ENCODE data around the gene RAB1B.
"Not testable (repeated sequence)": the region's sequence is repeated elsewhere in the genome, so short reads cannot be mapped to it uniquely, and the experiment has no call there.

DNA sequence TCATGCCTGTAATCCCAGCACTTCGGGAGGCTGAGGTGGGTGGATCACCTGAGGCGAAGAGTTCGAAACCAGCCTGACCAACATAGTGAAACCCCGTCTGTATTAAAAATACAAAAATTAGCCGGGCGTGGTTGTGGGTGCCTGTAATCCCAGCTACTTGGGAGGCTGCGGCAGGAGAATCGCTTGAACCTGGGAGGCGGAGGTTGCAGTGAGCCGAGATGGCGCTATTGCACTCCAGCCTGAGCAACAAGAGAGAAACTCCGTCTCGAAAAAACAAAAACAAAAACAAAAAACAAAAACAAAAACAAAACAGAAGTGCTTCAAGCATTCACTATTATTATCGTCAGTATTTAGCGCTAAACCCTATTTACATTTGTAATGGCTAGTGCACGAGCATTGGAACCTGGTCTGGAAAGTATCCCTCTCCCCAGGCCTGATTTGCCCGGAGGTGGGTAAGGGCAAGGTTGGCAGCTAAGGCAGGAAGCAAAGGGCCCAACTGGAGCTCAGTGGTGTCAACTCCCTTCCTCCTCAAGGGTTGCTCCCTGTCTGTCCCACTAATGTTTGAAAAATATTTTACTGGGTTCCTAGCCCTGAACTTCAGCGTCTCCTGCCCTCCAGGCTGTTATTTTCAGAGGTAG lies 42.5 kb downstream of the RAB1B start:
- not testable (repeated sequence) for TF ChIP-seq POLR2A, POLR2AphosphoS5 (IDR thresholded peaks at IDR 0.05)
- TF ChIP-seq, protein P1, sequence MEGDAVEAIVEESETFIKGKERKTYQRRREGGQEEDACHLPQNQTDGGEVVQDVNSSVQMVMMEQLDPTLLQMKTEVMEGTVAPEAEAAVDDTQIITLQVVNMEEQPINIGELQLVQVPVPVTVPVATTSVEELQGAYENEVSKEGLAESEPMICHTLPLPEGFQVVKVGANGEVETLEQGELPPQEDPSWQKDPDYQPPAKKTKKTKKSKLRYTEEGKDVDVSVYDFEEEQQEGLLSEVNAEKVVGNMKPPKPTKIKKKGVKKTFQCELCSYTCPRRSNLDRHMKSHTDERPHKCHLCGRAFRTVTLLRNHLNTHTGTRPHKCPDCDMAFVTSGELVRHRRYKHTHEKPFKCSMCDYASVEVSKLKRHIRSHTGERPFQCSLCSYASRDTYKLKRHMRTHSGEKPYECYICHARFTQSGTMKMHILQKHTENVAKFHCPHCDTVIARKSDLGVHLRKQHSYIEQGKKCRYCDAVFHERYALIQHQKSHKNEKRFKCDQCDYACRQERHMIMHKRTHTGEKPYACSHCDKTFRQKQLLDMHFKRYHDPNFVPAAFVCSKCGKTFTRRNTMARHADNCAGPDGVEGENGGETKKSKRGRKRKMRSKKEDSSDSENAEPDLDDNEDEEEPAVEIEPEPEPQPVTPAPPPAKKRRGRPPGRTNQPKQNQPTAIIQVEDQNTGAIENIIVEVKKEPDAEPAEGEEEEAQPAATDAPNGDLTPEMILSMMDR (IDR thresholded peaks at IDR 0.05) = not testable (repeated sequence)

All from breast epithelium (tissue), 3 donors.